ENCODE results near the gene KCNK18. TPM values are rescaled to one million over a fixed set of nuclear protein-coding genes. Genes with fewer than 3 reads are reported as not detected.

Gene KCNK18
- total RNA-seq, 1 experiment from 2014 or later: not detected

DNA sequence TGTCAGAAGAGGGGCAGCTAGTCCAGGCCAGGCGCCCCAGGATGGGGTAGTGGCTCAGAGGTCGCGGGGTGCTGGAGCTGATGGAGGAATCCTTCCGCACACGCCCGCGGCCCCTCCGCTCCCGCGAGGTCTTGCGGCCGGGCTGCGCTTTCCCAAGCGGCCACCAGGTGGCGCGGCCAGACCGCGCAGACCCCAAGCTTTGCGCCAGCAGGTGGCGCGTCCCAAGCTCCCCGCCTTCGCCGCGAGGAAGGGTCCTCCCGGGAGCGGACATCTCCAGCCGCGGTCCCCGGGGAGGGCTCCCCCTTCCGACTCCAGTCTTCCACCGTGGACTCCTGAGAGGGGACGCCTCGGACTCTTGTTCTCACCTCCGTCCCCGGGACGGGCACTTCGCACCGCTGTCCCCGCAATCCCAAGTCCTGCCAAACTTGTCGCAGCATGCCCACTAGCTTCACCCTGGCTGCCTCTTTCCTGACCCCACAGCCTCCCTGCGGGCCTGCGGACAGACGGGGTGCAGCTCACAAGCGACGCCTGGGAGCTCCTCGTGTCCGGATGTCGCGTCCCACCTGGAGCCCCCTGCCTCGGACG is 19.4 kb downstream of the KCNK18 start:
- CTCF ChIA-PET: interaction anchor here (0.9 to 3.5 kb wide), 7 partner anchors 14 to 280 kb away, joined by 3 to 21 read pairs (median 8); no protein-coding TSS in a partner anchor
- H3K27me3 Mint-ChIP-seq (ENCODE audit: unreplicated experiment): peaks cover 41% of the 10 kb centered on the region
- peak; percentile 99 for TF ChIP-seq CTCF (IDR thresholded peaks at IDR 0.05; ENCODE audit: unreplicated experiment)
- peaks cover 9% of the 10 kb centered on the region for H3K4me1 Mint-ChIP-seq (ENCODE audit: low read depth, unreplicated experiment)
- DNase-seq: peak; percentile 75
- no peaks in the 10 kb centered on the region for H3K36me3 Mint-ChIP-seq (ENCODE audit: insufficient read depth, unreplicated experiment)
- no peaks in the 10 kb centered on the region for H3K9me3 Mint-ChIP-seq (ENCODE audit: low read depth, unreplicated experiment)
- no peak overlapping the region for H3K27ac Mint-ChIP-seq (ENCODE audit: unreplicated experiment)
- peak overlapping the region; percentile 73 for H3K4me3 Mint-ChIP-seq (ENCODE audit: low read depth, unreplicated experiment)
- no TSS peak for BruUV-seq (replicated peaks)
- intact Hi-C loops (cut with micrococcal nuclease; ENCODE audit: unreplicated experiment): loop anchor here (5.0 kb wide), 2 partner anchors 106 to 261 kb away; no protein-coding TSS in a partner anchor

- Mint-ChIP-seq H3K9me3 (ENCODE audit: low read depth, unreplicated experiment) (no peaks in the 10 kb centered on the region), H3K27me3 (ENCODE audit: unreplicated experiment) (peaks cover 35% of the 10 kb centered on the region), H3K36me3 (ENCODE audit: insufficient read depth, unreplicated experiment) (no peaks in the 10 kb centered on the region), H3K27ac (ENCODE audit: unreplicated experiment) (no peak overlapping the region), H3K4me3 (ENCODE audit: low read depth, unreplicated experiment) (peak overlapping the region; percentile 73), H3K4me1 (ENCODE audit: low read depth, unreplicated experiment) (peaks cover 9% of the 10 kb centered on the region)
- DNase-seq: peak; percentile 22
- TF ChIP-seq CTCF (IDR thresholded peaks at IDR 0.05; ENCODE audit: unreplicated experiment): no peak
- no TSS peak for BruUV-seq (replicated peaks)
- intact Hi-C loops (cut with micrococcal nuclease; ENCODE audit: unreplicated experiment): loop anchor here (5.0 kb wide), 2 partner anchors 105 to 260 kb away; no protein-coding TSS in a partner anchor
- CTCF ChIA-PET: interaction anchor here (0.9 to 3.5 kb wide), 7 partner anchors 14 to 280 kb away, joined by 3 to 21 read pairs (median 8); no protein-coding TSS in a partner anchor
Observed at GRCh38 chr10:117217196-117217761, 20.0 kb downstream of the KCNK18 start.

DNA sequence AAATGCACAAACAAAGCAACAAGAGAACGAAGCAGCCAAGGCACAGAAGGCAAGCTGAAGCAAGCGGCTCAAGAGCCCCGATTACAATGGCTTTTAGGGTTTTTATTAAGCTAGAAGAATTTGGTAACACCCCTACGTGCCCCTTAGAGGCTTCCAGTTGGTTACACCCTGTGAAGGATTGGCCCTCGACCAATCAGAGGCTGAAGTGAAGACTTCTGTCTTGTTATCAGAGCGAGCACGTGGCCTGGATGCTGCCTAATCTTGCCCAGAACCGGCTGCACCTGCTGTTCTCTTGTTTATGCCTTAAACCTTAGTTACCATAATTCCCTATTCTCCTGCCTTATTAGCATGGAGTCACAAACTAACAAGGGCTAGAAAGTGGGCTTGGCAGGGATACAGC is 21.4 kb downstream of the KCNK18 start:
- H3K4me3 Mint-ChIP-seq (ENCODE audit: low read depth, unreplicated experiment): no peak overlapping the region

DNA sequence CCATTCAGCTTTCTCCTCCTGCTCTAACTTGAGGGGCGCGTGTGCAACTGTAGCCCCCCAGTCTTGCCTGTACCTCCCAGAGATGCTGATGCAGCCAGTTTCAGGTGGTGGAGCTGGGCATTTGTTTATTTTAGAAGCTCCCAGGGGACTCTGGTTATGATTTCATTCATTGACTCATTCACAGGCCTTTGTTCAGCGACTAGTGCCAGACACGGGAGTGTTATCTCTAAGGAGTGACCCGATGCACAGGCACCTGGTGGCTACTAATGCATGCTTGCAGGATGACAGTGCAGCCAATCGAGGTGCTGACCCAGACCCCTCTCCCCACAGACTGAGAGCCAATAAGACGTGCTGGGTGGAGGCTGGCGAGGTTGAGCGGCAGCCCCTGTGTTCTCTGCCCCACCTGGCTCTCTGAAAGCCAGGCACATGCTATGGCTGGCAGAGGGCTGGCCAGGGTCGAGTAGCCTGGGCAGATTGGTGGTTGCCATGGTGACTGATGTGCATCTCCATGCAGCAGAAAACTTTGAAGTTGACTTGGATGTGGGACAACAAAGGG is 23.9 kb downstream of the KCNK18 start:
- H3K36me3 Mint-ChIP-seq (ENCODE audit: insufficient read depth, unreplicated experiment): no peaks in the 10 kb centered on the region
- CTCF ChIA-PET: no interaction called here
- peaks cover 9% of the 10 kb centered on the region for H3K4me1 Mint-ChIP-seq (ENCODE audit: low read depth, unreplicated experiment)
- no TSS peak for BruUV-seq (replicated peaks)
- no peak overlapping the region for H3K4me3 Mint-ChIP-seq (ENCODE audit: low read depth, unreplicated experiment)
- no peaks in the 10 kb centered on the region for H3K27me3 Mint-ChIP-seq (ENCODE audit: unreplicated experiment)
- TF ChIP-seq CTCF (IDR thresholded peaks at IDR 0.05; ENCODE audit: unreplicated experiment): no peak
- H3K27ac Mint-ChIP-seq (ENCODE audit: unreplicated experiment): no peak overlapping the region
- DNase-seq: peak; percentile 46
- intact Hi-C loops (cut with micrococcal nuclease; ENCODE audit: unreplicated experiment): no loop called here
- H3K9me3 Mint-ChIP-seq (ENCODE audit: low read depth, unreplicated experiment): no peaks in the 10 kb centered on the region

More for the DNA sequence above, 21.4 kb downstream of the KCNK18 start:
- no peak for TF ChIP-seq CTCF (IDR thresholded peaks at IDR 0.05; ENCODE audit: unreplicated experiment)
- Mint-ChIP-seq H3K27ac (ENCODE audit: unreplicated experiment) (no peak overlapping the region), H3K36me3 (ENCODE audit: insufficient read depth, unreplicated experiment) (no peaks in the 10 kb centered on the region), H3K9me3 (ENCODE audit: low read depth, unreplicated experiment) (no peaks in the 10 kb centered on the region), H3K4me1 (ENCODE audit: low read depth, unreplicated experiment) (peaks cover 9% of the 10 kb centered on the region), H3K27me3 (ENCODE audit: unreplicated experiment) (peaks cover 23% of the 10 kb centered on the region)
- no TSS peak for BruUV-seq (replicated peaks)
- intact Hi-C loops (cut with micrococcal nuclease; ENCODE audit: unreplicated experiment): loop anchor here (5.0 kb wide), 2 partner anchors 104 to 259 kb away; no protein-coding TSS in a partner anchor
- DNase-seq: no peak
- CTCF ChIA-PET: interaction anchor here (3.5 kb wide), 1 partner anchor 101 kb away, joined by 21 read pairs; no protein-coding TSS in a partner anchor
